NCI-H2107 (cell line): Measurements from ENCODE around the gene TENT5A.

Experiments used
- DNase-seq: peaks from one replicate; lab custom pipeline; 2025; lab: John Stamatoyannopoulos, UW

Gene TENT5A

DNA sequence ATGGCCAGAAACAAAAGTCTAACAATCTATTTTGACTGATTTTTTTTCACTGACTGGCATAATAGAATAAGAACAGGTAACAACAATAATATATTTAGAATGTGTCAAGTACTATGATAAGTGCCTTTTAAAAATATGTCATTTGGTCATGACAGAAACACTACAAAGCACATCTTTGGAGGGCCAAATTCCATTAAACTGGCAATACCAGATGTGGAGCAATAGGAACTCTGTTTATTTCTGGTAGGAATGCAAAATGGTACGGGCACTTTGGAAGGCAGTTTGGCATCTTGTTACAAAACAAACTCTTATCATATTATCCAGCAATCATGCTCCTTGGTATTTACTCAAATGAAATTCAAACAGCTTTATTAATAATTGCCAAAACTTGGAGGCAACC is 39.3 kb downstream of the TENT5A start:
- DNase-seq: no peak

DNA sequence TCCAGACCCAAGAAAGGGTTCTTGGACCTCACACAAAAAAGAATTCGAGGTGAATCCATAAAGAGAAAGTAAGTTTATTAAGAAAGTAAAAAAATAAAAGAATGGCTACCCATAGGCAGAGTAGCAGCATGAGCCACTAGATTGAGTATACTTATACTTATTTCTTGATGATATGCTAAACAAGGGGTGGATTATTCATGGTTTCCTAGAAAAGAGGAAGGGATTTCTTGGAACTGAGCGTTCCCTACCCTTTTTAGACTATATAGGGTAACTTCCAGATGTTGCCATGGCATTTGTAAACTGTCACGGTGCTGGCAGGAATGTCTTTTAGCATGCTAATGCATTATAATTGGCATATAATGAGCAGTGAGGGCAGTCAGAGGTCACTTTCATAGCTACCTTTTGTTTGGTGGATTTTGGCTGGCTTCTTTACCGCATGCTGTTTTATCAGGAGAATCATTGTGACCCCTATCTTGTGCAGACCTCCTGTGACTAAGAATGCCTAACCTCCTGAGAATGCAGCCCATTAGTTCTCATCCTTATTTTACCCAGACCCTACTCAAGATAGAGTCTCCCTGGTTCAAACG is 44.3 kb downstream of the TENT5A start:
- no peak for DNase-seq

DNA sequence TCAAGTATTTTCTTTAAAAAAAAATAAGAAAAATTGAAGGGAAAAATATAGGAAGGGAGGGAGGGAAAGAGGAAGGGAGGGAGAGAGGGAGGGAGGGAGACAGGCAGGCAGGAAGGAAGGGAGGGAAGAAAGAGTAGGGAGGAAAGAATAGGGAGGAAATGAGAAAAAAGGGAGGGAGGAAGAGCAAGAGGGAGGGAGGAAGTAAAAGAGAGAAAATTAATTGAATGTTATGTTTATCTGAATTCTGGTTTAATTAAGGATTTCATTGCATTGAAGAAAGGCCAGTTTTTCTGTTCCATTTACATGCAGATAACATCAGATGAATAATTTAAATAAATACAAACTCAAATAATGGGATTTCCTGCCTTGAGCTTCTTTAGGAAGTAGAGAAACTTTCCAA is 47.8 kb downstream of the TENT5A start:
- DNase-seq: no peak

DNA sequence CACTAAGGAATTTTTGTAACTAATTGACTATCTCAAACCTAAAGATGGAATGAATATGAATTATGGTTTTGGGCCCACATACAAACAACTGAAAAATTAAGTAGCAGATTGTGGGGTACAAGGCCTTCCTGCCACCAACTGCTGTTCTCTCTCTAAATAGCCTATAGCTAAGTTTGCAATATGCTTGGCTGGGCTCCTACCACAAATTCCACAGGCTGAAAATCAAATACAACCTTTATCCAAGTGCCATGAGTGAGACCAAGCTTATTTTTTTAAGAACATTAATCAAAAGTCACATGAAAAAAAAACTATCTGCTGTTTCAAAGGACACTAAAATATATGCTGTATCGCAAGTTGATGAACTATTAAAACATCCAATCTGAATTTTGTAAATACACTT is 52.1 kb downstream of the TENT5A start:
- no peak for DNase-seq

DNA sequence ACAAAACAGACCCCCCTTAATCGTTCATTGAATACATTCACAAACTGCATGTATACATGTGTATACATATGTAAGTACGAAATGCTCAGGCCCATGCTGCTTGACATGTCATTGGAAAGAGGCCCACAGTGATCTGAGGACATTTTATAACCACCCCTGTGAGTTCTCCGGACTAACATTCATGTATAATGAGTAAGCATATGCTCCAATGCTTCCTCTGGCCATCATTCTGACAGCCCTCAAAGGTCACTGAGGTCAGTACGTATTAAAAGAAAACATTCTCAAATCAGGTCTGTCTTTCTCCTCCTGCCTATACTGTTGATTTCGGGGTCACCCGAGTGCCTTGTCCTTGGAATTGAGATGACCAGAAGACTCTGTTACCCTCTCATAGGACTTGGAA is 54.9 kb downstream of the TENT5A start:
- no peak for DNase-seq

DNA sequence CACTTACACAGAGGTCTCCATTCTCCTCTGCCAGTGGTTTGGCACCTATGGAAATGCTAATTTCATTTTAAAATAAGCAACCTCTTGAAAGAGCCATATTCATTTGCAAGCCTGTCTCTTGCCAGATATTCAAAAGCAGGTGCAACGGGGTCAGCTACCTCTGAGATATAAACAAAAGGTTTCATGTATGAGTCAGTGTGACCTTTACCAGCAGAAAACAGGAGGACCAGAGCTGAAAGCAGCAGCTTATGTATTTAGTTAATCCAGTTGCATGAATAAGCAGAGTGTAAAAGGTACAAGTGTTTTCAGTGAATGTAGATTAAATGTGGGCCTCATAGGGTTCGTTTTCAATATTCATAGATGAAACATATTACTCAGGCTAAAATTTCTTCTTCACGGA is 56.0 kb downstream of the TENT5A start:
- no peak for DNase-seq
